ENCODE measurements around the gene ETFB. TPM values are rescaled to one million over a fixed set of nuclear protein-coding genes. Genes with fewer than 3 reads are reported as not detected.

The ETFB gene
- total RNA-seq, 1 donor from 2014 or later: 40.7 TPM

Other genes starting within 250 kb of the ETFB start
- gene SIGLEC9, start 241.5 kb downstream of the ETFB start, total RNA-seq: 3.1 TPM
- gene SIGLEC7, start 224.1 kb downstream of the ETFB start, total RNA-seq: 0.49 TPM
- 4.5 TPM for gene CD33, start 141.3 kb downstream of the ETFB start, total RNA-seq
- gene SIGLECL1, start 115.3 kb downstream of the ETFB start, total RNA-seq: not detected
- gene IGLON5, start 54.7 kb downstream of the ETFB start, total RNA-seq: not detected
- 2.3 TPM for gene VSIG10L, start 24.2 kb downstream of the ETFB start, total RNA-seq
- gene CLDND2, start 2.6 kb upstream of the ETFB start, total RNA-seq: not detected
- 7.5 TPM for gene NKG7, start 6.3 kb upstream of the ETFB start, total RNA-seq
- gene LIM2, start 21.6 kb upstream of the ETFB start, total RNA-seq: not detected
- gene C19orf84, start 24.2 kb upstream of the ETFB start, total RNA-seq: not detected
- gene SIGLEC10, start 51.3 kb upstream of the ETFB start, total RNA-seq: 1.7 TPM
- gene SIGLEC8, start 92.1 kb upstream of the ETFB start, total RNA-seq: 0.59 TPM
- not detected for gene CEACAM18, start 112.2 kb upstream of the ETFB start, total RNA-seq
- not detected for gene SIGLEC12, start 135.4 kb upstream of the ETFB start, total RNA-seq
- 1.6 TPM for gene SIGLEC6, start 165.3 kb upstream of the ETFB start, total RNA-seq
- gene ZNF175, start 204.9 kb upstream of the ETFB start, total RNA-seq: 4.8 TPM

Measured in skin of body (tissue), 1 donor.